ENCODE results near the gene PSMC3IP. TPM values are rescaled to one million over a fixed set of nuclear protein-coding genes. Genes with fewer than 3 reads are reported as not detected.
"Not testable (repeated sequence)": the region's sequence is repeated elsewhere in the genome, so short reads cannot be mapped to it uniquely, and the experiment has no call there.

PSMC3IP gene
- total RNA-seq, 1 donor from 2014 or later: 2.8 TPM

DNA sequence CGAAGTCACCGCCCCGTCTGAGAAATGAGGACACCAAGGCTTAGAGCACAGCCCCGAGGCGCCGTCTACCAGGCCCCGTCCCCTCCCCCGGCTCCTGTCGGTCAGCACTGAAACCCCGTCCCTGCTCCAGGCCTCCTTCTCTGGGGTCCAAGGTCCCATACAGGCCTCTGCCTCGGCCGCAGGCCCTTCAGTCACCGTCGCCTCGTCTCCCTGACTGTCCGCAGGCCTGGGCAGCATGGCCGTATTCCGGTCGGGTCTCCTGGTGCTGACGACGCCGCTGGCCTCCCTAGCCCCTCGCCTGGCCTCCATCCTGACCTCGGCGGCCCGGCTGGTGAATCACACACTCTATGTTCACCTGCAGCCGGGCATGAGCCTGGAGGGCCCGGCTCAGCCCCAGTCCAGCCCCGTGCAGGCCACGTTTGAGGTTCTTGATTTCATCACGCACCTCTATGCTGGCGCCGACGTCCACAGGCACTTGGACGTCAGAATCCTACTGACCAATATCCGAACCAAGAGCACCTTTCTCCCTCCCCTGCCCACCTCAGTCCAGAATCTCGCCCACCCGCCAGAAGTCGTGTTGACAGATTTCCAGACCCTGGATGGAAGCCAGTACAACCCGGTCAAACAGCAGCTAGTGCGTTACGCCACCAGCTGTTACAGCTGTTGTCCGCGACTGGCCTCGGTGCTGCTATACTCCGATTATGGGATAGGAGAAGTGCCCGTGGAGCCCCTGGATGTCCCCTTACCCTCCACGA, 15.0 kb downstream of the PSMC3IP start:
- DNase-seq (ENCODE audit: low read depth in 2 of 2): peak in 1 of 2 donors; percentile 34

DNA sequence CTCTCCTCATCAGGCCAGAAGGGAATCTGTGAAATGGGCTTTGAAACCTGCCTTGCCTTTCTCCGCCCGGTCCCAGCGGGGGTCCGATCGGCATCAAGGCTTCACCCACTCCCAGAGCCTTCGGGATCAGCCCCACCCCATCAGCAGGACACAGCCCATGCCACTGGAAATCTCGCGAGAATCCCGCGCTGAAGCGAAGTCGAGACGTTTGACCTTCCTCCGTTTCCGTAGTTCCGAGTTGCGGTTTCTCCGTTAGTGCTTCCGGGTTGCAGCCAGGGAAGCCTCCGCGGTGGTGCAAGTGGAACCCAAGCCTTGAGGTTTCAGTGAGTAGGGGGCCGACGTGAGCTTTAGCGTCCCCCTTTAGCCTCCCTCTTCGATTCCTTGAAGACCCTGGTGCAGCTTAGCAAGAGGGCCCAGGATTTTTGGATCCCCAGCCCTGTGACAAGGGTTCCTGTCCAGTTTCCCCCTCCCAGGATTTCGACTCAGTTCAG, 15.6 kb downstream of the PSMC3IP start, which contains the start of gene COASY:
COASY (plus strand) TSS at position 252 of the 491 bp plus-strand sequence. CDS start 475 bp downstream, outside the sequence.
- DNase-seq (ENCODE audit: low read depth in 2 of 2): peak; percentile 96 to 98

DNA sequence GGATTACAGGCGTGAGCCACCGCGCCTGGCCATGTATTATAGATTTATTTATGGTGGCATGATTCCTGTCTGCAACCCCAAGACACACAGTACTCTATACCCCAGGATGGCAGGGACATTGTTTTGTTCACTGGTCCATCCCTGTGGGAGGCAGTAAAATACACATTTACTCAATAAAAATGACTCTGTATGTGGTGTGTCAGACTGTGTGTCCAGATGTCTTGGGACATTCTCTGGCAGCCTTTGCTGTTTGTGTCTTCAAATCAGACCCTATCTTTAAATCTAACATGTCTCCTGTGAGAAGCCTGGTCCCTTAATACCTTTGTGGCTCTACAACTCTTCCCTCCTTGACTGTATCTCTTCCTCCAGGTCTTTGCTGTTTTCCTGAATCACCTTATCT, 17.3 kb downstream of the PSMC3IP start:
- DNase-seq (ENCODE audit: low read depth in 2 of 2): no peak

DNA sequence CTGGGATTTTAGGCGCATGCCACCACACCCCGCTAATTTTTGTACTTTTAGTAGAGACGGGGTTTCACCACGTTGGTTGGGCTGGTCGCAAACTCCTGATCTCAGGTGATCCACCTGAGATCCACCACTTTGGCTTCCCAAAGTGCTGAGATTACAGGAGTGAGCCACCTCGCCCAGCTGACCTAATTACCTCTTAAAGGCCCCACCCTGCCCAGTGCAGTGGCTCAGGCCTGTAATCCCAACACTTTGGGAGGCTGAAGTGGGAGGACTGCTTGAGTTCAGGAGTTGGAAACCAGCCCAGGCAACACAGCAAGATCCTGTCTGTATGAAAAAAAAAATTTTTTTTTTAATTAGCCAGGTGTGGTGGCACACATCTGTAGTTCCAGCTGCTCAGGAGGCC, 18.5 kb downstream of the PSMC3IP start:
- DNase-seq (ENCODE audit: low read depth in 2 of 2): no peak

DNA sequence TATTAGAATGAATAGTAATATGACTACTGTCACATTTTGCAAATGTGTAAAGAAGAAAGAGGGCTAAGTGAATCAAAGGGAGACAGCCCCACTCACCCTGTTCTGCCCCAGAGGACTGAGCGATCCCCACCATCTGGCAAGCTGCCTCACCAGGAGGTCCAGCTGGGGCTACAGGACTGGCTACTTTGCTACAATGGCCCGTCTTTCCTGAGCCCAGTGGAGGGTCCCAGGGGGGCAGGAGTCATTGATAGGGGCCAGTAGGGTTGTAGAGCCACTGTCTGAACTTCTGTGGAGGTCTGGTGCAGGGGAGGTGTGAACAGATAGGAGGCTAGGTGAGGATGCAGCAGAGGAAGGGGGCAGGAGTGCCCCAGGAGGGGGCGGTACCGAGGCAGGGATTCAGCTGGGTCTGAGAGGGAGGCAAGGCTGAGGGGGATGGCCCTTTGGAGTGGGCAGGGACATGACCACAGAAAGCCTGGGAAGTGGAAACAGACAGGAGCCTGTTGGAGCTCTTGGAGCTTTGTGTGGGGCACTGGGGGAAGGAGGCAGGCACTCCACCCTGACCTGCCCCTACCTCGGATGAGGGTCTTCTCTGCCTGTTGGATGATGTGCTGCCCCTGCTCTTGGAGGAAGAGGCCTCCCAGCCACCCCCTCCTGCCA, 21.4 kb downstream of the PSMC3IP start:
- not testable (repeated sequence) for DNase-seq (ENCODE audit: low read depth in 2 of 2)

DNA sequence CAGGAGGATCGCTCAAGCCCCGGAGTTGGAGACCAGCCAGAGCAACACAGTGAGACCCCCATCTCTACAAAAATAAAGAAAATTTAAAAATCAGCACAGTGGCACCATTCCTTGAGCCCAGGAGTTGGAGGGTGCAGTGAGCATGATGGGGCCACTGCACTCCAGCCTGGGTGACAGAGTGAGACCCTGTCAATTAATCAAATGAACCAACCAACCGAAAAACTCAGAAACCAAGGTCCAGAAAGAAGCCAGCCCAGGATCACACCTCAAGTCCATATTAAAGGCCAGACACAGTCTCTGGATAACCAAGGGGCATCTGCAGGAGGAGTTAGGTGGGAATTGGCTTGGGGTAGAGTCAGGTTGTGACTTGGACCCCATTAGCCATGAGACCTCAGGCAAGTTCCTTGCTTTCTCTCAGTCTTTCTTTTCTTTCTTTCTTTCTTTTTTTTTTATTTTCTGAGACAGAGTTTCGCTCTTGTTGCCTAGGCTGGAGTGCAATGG, 22.4 kb downstream of the PSMC3IP start:
- no peak for DNase-seq (ENCODE audit: low read depth in 2 of 2)

DNA sequence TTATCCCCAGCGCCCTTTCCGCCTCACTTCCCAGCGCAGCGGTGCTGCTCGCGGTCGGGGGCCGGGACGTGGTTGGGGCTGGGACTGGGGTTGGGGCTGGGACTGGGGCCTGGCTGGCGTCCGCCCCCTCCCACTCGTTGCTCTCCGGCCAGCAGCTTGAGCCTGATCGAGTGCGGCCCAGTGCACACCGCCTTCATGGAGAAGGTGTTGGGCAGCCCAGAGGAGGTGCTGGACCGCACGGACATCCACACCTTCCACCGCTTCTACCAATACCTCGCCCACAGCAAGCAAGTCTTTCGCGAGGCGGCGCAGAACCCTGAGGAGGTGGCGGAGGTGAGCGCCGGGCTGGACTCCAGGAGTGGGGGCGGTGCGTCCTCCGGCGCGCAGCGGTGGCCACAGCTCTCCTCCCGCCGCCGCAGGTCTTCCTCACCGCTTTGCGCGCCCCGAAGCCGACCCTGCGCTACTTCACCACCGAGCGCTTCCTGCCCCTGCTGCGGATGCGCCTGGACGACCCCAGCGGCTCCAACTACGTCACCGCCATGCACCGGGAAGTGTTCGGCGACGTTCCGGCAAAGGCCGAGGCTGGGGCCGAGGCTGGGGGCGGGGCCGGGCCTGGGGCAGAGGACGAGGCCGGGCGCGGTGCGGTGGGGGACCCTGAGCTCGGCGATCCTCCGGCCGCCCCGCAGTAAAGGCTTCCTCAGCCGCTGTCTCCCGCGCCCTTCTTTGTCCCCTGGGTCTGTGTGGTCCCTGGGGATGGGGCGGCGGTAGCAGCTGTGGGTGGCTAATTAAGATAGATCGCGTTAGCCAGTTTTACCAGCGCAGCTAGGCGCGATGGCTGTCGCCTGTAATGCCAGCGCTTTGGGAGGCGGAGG, 23.0 kb downstream of the PSMC3IP start:
- DNase-seq (ENCODE audit: low read depth in 2 of 2): peak; percentile 73 to 90

DNA sequence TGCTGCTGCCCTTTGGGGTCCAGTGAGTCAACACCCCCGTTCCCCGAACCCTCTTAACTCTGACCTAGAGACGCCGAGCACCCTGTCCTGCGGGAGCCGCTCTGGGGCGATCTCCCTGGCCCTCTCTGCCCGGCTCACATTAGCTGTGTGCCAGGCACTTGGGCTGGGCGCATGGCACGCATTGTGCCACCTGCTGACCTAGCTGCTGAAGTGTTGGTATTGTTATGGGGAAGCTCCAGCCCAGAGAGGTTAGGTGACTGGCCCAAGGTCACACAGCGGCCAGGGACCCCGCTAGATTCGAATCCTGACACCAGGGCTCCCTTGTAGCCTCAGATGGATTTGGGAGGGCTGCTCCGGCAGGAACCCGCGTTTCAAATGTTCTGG, 23.7 kb downstream of the PSMC3IP start:
- peak in 1 of 2 donors; percentile 29 for DNase-seq (ENCODE audit: low read depth in 2 of 2)

DNA sequence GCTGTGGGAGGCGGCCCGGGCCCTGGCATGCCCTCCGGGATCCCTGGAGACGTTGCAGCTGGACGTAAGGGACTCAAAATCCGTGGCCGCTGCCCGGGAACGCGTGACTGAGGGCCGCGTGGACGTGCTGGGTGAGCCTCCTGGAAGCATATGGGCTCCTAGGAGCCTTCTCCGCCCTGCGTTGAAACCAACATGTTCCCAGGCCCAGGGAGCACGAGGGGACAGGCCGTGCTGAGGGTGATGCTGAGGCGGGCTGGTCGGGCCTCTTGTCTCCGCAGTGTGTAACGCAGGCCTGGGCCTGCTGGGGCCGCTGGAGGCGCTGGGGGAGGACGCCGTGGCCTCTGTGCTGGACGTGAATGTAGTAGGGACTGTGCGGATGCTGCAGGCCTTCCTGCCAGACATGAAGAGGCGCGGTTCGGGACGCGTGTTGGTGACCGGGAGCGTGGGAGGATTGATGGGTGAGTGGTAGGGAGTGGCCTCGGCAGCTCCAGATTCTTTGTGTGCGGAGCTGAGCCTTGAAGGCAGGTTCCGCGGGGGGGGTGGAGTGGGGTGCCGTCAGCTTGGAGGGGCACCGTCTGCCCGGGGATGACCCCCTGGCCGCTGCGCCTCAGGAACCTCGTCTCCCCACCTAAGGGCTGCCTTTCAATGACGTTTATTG, 24.2 kb downstream of the PSMC3IP start:
- peak in 1 of 2 donors; percentile 25 for DNase-seq (ENCODE audit: low read depth in 2 of 2)

DNA sequence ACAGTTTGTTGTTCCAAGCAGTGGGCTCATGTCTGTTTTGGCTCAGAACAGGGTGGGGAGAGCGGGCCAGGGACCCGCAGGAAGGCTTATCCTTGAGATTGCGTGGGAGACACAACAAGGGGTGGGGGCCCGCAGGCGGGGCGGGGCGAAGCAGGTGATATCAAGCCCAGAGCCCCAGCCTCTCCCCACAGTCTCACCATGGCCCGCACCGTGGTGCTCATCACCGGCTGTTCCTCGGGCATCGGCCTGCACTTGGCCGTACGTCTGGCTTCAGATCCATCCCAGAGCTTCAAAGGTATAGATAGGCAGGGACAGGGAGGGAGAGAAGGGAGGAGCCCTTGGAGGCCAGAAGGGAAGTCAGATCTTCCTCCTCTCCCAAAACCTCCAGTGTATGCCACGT, 24.8 kb downstream of the PSMC3IP start, which contains the start of gene HSD17B1:
HSD17B1 (plus strand) TSS at position 188 of the 400 bp plus-strand sequence; CDS start at position 199, 11 bp downstream.
- DNase-seq (ENCODE audit: low read depth in 2 of 2): not testable (repeated sequence)

DNA sequence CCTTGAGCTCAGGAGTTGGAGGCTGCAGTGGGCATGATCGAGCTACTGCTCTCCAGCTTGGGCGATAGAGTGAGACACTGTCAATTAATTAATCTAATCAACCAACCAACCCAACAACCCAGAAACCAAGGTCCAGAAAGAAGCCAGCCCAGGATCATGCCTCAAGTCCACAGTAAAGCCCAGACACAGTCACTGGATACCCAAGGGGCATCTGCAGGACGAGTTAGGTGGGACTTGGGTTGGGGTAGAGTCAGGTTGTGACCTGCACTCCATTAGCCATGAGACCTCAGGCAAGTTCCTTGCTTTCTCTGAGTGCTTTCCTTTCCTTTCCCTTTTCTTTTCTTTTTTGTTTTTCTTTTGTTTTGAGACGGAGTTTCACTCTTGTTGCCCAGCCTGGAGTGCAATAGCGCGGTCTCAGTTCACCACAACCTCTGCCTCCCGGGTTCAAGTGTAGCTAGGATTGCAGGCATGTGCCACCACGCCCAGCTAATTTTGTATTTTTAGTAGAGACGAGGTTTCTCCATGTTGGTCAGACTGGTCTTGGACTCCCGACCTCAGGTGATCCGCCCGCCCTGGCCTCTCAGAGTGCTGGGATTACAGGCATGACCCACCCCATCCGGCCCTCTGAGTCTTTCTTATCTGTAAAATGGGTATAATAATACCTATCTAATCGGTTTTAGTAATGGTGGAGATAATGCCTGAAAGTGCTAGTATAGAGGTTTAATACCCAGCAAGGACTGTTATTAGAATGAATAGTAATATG, 28.4 kb downstream of the PSMC3IP start:
- DNase-seq (ENCODE audit: low read depth in 2 of 2): no peak

DNA sequence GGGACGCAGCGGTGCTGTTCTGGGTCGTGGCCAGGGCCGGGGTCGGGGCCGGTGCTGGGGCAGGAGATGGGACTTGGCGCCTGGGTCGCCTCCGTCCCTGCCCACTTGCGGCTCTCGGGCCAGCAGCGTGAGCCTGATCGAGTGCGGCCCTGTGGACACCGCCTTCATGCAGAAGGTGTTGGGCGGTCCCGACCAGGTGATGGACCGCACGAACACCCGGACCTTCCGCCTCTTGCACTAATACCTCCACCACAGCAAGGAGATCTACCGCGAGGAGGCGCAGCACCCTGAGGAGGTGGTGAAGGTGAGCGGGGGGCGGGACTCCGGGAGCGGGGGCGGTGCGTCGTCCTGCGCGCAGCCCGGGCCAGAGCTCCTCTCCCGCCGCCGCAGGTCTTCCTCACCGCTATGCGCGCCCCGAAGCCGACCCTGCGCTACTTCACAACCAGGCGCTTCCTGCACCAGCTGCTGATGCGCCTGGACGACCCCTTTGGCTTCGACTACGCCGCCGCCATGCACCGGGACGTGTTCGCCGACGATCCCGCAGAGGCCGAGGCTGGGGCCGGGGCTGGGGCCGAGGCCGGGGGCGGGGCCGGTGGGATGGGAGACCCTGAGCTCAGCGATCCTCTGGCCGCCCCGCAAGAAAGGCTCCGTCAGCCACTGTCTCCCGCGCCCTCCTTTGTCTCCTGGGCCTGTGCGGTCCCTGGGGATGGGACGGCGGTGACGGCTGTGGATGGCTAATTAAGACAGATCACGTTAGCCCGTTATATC, 29.3 kb downstream of the PSMC3IP start:
- DNase-seq (ENCODE audit: low read depth in 2 of 2): peak in 1 of 2 donors; percentile 72

DNA sequence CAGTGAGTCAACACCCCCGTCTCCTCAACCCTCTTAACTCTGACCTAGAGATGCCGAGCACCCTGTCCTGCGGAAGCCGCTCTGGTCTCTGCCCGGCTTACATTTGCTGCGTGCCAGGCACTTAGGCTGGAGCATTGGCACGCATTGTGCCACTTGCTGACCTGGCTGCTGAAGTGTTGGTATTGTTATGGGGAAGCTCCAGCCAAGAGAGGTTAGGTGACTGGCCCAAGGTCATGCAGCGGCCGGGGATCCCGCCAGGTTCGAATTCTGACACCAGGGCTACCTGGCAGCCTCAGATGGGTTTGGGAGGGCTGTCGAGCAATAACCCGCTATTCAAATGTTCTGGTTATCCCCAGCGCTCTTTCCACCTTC, 29.8 kb downstream of the PSMC3IP start:
- DNase-seq (ENCODE audit: low read depth in 2 of 2): no peak

DNA sequence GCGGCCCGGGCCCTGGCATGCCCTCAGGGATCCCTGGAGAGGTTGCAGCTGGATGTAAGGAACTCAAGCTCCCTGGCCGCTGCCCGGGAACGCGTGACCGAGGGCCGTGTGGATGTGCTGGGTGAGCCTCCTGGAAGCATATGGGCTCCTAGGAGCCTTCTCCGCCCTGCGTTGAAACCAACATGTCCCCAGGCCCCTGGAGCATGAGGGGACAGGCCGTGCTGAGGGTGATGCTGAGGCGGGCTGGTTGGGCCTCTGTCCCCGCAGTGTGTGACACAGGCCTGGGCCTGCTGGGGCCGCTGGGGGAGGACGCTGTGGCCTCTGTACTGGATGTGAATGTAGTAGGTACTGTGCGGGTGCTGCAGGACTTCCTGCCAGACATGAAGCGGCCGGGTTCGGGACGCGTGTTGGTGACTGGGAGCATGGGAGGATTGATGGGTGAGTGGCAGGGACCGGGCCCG, 30.5 kb downstream of the PSMC3IP start:
- DNase-seq (ENCODE audit: low read depth in 2 of 2): no peak

DNA sequence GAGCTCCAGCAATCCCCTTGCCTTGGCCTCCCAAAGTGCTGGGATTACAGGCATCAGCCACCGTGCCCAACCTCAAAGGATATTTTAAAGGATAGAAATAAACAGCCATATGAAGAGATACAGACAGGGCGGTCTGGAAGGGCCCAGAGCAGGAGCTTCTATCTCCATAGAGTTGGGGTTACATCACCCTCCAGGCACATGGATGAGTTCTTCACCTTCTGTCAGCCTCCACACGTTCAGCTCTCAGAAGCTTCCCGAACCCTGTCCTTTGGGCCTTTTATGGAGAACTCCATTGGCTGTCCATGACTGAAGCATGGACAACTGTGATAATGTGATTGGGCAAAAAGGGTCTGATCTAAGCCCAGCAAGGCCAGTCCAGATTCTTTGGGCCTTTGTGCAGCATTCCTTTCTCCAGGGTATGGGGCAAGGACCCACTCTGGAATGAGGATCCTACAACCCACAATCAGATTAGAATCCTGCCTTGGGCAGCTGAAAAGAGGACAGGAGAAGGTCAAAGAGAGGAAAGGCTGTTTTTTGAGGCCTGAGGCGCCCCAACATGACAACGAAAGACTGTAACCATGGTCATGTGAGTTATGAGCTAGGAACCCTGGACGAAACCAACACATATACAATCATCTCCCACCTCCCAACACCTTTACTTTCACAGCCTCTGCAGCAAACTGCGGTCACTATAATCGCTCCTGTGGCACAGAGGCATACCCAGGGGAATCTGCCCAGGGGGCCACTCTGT, 31.6 kb downstream of the PSMC3IP start:
- not testable (repeated sequence) for DNase-seq (ENCODE audit: low read depth in 2 of 2)

DNA sequence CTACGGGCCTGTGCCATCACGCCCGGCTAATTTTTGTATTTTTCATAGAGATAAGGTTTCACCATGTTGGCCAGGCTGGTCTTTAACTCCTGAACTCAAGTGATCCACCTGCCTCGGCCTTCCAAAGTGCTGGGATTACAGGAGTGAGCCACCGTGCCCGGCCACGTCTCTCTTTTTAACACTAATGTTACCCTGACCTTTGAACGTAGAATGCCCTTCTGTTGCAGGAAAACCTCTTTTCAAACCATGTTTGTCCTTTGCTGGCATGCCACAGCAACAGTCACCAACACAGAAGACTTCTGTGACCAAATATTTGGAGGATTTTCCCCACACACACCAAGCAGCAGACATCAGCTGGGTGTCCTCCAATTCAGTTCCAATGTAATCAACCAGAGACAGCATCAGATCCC, 32.6 kb downstream of the PSMC3IP start:
- DNase-seq (ENCODE audit: low read depth in 2 of 2): no peak

DNA sequence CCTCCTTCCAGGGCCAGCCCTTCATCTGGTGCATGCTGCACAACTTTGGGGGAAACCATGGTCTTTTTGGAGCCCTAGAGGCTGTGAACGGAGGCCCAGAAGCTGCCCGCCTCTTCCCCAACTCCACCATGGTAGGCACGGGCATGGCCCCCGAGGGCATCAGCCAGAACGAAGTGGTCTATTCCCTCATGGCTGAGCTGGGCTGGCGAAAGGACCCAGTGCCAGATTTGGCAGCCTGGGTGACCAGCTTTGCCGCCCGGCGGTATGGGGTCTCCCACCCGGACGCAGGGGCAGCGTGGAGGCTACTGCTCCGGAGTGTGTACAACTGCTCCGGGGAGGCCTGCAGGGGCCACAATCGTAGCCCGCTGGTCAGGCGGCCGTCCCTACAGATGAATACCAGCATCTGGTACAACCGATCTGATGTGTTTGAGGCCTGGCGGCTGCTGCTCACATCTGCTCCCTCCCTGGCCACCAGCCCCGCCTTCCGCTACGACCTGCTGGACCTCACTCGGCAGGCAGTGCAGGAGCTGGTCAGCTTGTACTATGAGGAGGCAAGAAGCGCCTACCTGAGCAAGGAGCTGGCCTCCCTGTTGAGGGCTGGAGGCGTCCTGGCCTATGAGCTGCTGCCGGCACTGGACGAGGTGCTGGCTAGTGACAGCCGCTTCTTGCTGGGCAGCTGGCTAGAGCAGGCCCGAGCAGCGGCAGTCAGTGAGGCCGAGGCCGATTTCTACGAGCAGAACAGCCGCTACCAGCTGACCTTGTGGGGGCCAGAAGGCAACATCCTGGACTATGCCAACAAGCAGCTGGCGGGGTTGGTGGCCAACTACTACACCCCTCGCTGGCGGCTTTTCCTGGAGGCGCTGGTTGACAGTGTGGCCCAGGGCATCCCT, 34.1 kb downstream of the PSMC3IP start:
- no peak for DNase-seq (ENCODE audit: low read depth in 2 of 2)

Data from dermis microvascular lymphatic vessel endothelial cell (primary cell).